Smooth muscle cell of the brain vasculature (primary cell): ENCODE measurements around the gene PHACTR1.
"Not testable (repeated sequence)": the region's sequence is repeated elsewhere in the genome, so short reads cannot be mapped to it uniquely, and the experiment has no call there.

Experiments used
- DNase-seq: peaks from one replicate; pipeline ENCODE4 v3.0.0-alpha.2; 2012; ENCODE audit warnings: low read depth, low spot score

Gene PHACTR1

DNA sequence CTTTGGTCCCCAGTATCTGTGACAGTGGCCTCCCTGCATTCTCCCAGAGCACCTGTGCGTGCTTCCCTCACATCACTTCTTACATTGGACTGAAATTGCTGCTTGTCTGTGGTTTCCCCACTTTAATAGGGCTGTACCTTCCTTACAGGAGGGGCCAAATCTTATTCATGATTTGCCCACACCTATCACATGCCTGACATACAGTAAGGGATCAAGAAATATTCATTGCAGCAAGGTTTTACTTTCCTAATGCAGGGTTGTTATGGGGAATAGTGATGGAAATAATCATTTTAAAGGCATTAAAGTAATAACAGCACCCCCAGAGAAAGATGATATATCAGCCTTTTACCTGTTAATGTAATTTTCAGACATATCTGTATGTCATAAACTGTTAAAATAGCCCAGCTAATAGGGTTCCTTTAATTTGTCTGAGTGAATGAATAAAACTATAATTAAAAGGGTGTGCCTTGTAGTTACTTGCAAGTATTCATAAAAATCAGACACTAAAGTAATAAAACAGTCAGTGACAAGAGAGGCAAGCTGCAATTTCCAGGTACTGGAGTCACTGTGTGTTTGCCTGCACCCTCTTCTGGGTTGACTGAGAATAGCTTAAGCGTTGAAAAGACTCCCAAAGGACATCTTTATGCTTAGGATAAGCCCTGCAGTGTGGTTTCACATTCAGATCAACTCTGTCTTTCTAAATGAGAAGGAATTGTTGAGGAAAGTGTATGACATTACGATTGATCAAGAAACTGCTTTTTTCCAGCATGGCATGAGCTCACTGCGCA is 182.7 kb downstream of the PHACTR1 start:
- DNase-seq = no peak

DNA sequence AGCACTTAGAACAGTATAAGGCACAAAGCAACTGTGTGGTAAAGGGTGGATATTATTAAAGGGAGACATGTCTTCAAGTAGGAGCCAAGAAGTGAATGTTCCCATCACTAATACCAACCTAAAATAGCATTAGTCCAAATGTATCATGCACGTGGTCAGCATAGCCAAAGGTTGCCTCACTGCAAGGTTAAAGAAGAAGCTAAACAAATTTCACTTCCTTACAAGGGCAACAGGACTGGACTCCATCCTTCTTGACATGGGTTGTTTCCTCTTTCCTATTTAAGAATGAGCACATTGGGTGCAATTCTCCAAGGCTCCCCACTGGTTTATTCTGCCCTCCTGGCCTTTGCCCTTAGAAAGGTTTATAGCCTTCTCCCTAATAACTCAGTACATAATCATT is 186.7 kb downstream of the PHACTR1 start:
- no peak for DNase-seq

DNA sequence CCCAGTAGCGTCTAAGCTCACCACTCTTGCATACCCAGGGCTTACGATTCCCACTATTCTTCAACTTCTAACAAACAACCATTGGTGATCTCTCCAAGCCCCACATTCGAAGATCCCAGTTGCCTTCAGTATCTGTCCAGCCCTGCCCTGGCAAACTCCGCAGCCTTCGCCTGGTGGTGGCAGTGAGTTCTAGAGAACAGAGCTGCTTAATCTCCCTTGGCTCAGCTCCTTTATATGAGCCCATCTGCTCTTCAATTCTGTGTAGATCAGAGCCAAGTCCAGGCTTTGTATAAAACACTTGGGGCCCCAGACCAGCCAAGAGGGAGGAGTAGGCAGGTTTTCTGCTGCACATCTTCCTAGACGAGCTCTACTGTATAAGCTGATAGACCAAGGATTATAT is 193.3 kb downstream of the PHACTR1 start:
- no peak for DNase-seq

DNA sequence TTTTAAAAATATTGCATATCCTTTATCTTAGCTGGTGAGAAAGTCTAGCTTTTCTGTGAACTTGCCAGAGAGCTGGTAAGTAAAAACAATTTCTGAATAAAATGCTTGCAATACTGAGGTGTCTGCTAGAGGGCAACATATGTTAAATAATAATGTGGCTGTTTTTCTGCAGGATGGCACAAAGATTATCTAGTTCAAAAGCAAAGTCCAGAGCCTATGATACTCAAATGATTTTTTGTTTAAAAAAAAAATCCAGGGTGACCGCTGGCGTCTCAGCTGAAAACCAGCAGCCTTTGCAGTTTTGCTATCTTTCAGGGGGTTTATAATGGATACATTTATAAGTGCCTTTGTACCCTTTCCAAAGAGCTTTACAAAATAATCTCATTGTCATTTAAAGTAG is 194.9 kb downstream of the PHACTR1 start:
- DNase-seq = no peak

DNA sequence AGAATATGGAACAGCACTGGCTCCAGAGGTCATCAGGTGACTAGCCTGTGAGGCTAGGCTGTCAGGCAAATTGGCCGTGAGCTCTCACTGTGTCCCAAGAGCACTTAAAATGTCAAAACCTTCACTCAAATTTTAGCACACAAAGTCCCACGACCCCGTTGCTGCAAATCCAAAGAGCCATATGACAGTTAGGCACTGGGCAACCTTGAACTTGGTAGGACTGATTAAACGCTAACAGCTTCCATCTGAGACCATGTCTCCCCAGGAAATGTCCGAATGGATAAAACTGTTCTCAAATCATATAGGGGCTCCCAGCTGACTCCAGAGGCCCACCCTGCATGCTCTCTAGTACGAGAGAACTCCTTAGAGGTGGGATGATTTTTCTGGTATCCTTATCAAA is 196.6 kb downstream of the PHACTR1 start:
- no peak for DNase-seq

DNA sequence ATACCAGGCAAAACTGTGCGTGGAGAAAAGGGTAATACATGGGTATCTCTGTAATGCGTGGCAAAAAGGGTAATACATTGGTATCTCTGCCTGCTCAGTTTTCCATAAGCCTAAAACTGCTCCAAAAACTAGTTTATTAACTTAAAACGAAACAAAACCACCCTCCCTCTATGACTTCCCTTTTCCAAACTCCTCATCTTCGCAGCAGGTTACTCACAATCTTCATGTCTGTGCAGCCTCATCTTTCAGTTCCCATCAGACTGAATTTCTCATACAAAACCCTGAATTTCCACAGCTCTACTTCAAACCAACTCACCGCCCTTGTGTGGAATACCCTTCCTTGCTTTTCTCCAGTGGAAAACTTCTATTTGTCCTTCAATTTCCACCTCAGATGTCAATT is 199.4 kb downstream of the PHACTR1 start:
- DNase-seq = no peak

DNA sequence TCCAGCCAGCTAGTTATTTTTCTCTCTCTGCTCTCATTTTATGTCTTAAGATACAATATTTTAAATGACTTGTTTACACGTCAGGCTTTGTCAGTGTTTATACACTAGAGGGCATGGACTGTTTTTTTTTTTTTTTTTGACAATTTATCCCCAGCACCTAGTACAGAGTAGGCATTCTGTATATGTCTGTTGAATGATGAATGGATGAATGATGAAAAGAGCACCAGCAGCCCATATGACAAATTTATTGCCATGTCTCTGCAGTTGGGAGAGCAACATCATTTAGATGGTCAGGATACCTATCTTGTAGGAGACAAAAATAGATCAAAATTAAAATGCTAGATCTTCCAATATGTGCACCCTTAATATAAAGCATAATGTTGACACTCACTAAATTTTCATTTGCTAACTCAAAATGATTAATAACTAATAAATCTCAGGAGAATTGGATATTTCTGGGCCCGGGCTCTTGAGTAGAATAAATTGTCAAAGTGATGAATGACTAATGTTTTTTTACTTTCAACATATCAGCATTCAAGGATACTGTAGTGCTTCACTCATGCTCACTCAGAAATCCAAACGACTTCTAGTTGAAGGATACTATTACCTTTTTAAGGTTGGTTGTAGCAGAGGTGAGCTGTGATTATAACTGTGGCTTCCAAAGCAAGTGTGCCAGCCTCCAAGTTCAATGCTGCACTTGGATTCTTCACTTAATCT is 200.0 kb downstream of the PHACTR1 start:
- no peak for DNase-seq

DNA sequence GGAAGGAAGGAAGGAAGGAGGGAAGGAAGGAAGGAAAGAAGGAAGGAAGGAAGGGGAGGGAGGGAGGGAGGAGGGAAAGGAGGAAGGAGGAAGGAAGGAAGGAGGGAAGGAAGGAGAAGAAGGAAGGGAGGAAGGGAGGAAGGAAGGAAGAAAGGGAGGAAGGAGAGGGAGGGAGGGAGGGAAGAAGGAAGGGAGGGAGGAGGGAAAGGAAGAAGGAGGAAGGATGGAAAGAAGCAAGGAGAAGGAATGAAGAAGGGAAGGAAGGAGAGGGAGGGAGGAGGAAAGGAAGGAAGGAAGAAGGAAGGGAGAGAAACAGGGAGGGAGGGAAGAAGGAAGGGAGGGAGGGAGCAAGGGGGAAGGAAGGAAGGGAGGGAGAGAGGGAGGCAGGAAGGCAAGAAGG is 204.9 kb downstream of the PHACTR1 start:
- DNase-seq = no peak

DNA sequence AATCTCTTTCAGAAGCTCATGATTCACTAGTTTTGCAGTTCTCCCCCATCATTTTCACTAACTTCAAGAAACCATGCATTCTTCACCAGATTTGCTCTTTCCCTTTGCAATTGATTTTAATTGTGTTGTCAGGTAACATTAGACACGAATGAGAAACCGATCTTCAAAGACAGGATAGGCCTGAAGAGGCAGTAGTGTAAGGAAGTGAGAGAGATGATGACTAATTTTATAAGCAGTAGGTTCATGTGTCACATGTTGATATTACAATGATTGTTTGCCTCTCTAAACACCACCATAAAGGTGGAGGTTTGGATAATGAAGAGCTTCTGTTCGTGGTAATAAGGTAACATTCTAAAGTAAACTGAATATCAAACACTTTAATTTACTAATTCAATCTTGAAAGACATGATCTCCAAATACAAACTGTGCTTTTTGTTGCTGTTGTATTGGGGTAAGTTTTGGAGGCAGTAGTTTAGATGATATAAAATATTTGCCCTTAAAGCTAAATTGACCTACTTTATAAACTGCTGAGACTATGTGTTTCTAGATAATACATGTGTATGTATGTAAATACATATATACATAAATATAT is 207.2 kb downstream of the PHACTR1 start:
- DNase-seq = no peak

DNA sequence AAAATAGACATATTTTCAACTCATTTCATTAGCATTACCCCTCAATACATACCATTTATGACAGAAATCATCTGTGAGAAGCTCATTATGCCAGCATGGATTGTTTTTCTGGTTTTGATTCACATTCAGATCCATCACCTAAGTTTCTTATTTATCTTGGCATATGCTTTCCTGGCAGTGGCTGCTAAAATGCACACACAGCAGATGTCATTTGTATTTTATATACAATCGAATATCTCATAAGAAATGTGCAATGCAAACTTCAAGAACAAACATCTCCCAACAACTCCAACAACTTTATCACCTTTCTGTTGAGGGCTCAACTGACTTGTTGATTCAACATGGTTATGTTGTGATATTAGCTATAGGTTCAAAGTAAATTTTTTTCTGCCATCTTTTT is 208.3 kb downstream of the PHACTR1 start:
- DNase-seq = no peak

DNA sequence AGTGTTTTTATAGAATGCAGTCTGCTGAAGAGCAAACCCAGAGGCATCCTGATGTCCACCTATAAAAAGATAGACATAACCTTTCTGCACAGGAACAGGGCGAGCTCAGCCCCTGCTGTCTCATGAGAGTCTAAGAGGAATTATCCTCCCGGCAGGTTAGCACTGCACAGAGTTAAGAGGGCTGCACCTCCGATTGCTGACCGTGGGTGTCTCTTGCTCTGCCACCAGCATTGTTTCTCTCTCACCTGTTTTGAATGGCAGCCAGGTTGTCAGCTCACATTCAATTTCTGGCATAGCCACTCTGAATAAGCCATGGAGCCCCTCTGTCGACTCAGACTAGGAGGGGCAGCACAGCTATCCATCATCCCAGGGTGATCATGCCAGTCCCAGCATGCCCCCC is 211.2 kb downstream of the PHACTR1 start:
- no peak for DNase-seq

DNA sequence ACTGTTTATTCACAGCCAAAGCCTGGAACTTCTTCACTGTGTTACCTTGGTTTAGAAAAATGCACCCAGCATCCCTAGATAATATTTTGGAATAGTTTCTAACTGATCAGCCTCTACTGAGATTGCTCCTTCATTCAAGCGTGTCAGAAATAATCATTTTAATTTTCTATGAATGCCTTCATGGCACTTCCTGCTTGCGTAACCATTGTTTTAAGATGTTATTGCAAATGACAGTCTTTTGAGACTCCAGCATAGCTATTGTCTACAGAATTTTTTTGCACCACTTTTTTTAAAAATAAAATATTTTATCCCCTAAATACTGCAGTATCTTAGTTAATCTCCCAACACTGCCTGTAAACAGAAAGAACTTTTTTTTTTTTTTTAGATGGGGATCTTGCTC is 213.1 kb downstream of the PHACTR1 start:
- DNase-seq = no peak

DNA sequence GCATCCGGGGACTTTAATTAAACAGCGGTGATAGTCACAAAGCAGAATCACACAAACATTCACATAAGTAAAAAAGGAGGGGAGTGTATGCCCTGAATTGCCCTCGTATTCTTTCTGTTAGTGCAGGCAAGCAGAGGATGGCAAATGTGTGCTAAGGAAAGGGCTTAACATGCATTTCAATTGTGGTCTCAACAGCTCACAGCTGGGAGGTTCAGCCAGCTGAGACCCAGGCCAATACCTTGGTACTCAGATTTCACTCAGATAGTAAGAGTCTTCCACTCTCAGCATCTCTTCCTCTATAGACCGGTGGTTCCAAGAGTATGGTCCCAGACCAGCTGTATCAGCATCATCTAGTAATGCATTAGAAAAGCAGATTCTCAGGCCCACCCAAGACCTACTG is 215.1 kb downstream of the PHACTR1 start:
- no peak for DNase-seq

DNA sequence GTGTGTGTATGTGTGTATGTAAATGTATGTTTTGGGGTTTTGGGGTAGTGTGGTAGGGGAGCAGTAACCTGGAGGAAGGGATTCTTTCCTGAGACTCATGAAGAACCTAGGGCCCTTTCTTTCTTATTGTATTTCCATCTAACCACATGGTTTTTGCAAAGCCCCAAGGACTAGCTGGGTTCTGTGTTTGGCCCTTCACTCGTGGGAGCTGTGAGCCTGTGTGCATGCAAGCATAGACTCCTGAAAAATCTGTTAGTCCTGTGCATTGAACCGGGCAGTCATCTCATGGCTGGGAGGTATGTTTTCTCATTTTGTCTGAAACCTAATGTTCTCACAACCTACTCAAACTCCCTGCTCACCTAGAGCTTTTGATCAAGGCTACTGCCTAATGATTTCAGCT is 219.1 kb downstream of the PHACTR1 start:
- no peak for DNase-seq

DNA sequence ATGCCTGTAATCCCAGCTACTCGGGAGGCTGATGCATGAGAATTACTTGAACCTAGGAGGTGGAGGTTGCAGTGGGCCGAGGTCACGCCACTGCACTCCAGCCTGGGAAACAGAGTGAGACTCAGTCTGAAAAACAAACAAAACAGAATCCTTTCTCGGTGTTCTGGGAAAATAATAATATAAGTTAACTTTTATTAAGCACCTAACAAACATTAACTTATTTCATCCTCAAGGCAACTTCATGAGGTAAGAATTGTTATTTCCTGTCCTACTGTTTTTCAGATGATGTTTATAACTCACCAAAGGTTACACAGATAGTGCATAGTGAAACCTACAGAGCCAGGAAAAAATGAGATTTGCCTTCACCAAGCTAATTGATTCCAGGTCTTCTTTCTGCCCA is 221.4 kb downstream of the PHACTR1 start:
- no peak for DNase-seq

DNA sequence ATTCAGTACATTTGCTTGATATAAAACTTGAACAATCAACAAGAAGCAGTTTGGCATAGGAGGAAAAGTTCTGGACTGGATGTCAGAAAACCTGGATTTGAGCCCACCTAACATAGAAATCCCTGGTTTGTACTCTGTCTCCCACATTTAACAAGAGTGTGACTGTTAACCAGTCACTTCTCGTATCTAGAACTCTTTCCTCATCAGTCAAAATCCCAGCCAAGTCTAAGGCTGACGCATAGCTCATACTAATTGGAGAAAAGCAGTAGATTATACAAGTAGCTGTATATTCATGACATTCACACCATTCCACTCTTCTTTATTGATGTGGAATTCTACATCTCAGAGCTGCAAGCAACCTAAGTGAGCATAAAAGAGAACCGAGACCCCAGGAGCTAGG is 222.7 kb downstream of the PHACTR1 start:
- DNase-seq = no peak

DNA sequence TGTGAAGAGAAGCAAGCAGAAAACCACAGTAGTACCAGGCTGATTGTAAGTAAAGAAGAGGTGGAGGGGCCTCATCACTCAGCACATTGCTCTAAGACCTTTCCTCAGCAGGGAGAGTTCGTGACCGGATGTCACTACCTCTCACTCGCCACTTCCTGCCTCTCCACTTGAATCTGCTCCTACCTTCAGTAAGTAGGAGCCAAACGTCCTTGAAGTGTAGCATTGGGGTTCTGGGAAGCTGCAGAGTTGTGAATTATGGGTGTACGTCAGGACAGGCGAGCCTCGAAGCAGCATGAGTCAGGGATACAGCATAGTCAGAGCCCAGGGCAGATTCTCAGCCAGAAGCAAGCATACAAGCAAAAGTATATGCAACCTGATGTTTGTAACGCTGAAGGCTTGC is 224.9 kb downstream of the PHACTR1 start:
- no peak for DNase-seq

DNA sequence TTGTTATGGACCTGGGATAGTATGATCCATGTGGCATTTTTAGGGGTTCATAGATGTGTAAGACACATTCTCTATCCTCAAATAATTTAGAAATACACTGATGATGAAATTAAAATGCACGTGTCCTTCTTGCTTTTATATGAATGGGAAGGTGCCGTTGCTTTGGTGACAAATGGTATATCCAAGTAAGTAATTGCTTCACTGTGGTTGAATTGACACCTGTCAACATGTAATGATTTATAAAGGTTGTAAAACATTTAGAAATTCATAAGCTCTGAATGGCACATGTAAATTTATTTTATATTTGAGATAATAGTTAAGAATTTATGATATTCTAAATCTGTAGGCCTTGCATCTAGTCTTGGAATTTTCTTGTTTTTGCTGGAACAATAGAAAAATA is 227.0 kb downstream of the PHACTR1 start:
- DNase-seq = no peak

DNA sequence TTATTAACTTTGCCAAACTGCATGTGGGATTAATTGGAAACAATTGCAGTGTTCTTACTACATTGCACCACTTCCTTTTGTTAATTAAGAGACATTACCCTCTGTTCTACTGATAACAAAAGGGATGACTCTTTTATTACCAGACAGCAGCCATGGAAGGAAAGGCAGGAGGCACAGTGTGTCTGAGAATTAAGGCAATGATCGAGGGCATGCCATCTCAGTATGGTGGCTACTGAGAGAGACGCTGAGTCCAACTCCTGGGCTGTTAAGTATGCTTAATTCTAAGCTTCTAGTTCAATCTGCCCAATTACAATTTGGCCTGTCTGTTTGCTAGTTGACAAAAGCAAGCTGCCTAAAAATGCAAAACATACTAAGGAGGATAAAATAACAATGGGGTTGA is 227.4 kb downstream of the PHACTR1 start:
- DNase-seq = no peak

DNA sequence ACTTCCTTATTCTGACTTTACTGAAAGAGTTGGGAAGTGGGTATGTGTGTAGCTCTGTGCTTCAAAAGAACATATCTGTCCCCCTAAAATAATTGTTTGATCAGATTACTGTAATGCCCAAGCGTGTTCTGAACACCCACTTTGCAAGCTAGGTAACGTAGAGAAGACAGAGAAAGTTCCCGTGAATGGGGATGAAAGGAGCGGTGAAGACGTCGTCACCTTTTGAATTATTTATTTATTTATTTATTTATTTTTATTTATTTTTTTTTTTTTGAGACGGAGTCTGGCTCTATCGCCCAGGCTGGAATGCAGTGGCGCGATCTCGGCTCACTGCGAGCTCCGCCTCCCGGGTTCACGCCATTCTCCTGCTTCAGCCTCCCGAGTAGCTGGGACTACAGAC is 228.0 kb downstream of the PHACTR1 start:
- not testable (repeated sequence) for DNase-seq

DNA sequence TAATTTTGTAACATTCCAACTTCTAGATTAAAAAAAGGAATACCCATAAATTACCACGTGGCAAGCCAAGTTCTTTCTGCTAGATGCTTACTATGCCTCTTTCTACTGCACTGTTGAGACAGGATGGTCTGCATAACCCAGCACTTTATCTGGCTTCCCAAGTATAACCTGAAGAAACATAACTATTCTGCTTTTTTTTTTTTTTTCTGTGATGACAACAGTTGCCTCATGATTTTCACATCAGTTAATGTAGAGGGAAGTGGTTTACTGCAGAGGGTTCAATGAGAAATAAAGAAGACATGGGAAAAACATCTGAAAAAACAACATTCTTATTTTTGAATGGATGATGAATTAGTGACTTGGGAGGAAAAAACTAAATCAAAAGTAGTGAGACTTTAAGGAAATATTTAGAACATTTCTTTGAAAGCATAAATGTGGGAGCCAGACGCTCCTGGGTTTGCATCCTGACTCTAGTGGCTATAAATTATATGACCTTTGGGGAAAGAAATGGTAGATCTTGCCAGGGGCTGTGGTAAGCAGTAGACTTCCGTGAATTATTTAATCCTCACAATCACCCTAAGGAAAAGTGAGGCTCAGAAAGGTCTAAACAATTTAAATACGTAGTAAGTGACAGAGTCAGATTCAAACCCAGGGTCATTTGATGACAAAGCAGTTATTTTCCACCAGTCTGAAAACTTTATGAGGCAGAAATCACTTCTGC is 230.7 kb downstream of the PHACTR1 start:
- no peak for DNase-seq

DNA sequence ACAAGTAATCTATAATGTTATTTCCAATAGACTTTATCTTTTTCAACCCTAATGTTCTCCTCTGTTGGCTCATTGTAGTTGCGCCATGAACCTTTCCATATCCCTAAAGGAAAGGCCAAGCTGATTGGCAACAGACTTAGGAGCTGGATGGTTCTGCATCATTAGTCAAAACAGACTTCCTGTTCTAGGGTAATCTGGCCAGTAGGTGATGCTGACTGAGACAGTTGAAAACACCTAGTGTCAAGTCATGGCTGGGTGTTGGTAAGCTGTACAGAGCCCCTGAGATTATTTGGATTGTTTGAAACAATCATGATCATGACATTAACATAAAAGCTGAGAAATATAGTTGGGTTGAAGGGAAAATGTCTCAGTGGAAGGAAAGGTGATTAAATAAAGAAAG is 231.4 kb downstream of the PHACTR1 start:
- DNase-seq = no peak
